ENCODE results near the gene CCDC40.

The CCDC40 gene

GRCh38 chr17:80104321-80104955 is 68.0 kb downstream of the CCDC40 start:
- DNase-seq: peak; percentile 66

- DNase-seq: no peak
These were observed 68.5 kb downstream of the CCDC40 start for GRCh38 chr17:80104956-80105375.

GRCh38 chr17:80105762-80106161 is 69.3 kb downstream of the CCDC40 start:
- peak; percentile 46 for DNase-seq

GRCh38 chr17:80106176-80106575 is 69.7 kb downstream of the CCDC40 start:
- DNase-seq: no peak

GRCh38 chr17:80106751-80107150 is 70.3 kb downstream of the CCDC40 start:
- no peak for DNase-seq

- DNase-seq: no peak
These were observed 71.0 kb downstream of the CCDC40 start for GRCh38 chr17:80107231-80108021.

- no peak for DNase-seq
These were observed 71.9 kb downstream of the CCDC40 start for GRCh38 chr17:80108036-80108971.

- DNase-seq: no peak
These were observed 72.7 kb downstream of the CCDC40 start for GRCh38 chr17:80109066-80109660.

GRCh38 chr17:80109713-80110446 is 73.4 kb downstream of the CCDC40 start:
- DNase-seq: peak; percentile 41

GRCh38 chr17:80110447-80110812 is 74.0 kb downstream of the CCDC40 start:
- no peak for DNase-seq

- no peak for DNase-seq
These were observed 74.7 kb downstream of the CCDC40 start for GRCh38 chr17:80110927-80111701.

GRCh38 chr17:80111702-80112470 is 75.4 kb downstream of the CCDC40 start:
- no peak for DNase-seq

- DNase-seq: no peak
These were observed 76.1 kb downstream of the CCDC40 start for GRCh38 chr17:80112471-80113032.

- no peak for DNase-seq
These were observed 76.6 kb downstream of the CCDC40 start for GRCh38 chr17:80113033-80113484.

GRCh38 chr17:80114758-80115157 is 78.3 kb downstream of the CCDC40 start:
- no peak for DNase-seq

GRCh38 chr17:80115159-80115558 is 78.7 kb downstream of the CCDC40 start:
- no peak for DNase-seq

- no peak for DNase-seq
These were observed 80.0 kb downstream of the CCDC40 start for GRCh38 chr17:80116276-80116920.

- DNase-seq: no peak
These were observed 80.5 kb downstream of the CCDC40 start for GRCh38 chr17:80116921-80117380.

All from eye (tissue), 1 donor.